ENCODE measurements around the gene SPIRE2. TPM values are rescaled to one million over a fixed set of nuclear protein-coding genes. Genes with fewer than 3 reads are reported as not detected.

The SPIRE2 gene
- total and polyA plus RNA-seq, 2 of the 13 experiments (the other 11 are each of a cell fraction or from before 2014, with no cell fraction given): 13.3 to 37.5 TPM

GRCh38 chr16:89779909-89780305 is 48.4 kb upstream of the SPIRE2 start:
- WGBS (ENCODE audit: low lambda C conversion rate): 98% methylated on average over 6 of the region's 6 CpGs
- no peak overlapping the region for H3K9ac ChIP-seq (ENCODE audit: insufficient read depth, low read depth, low read length)

More at GRCh38 chr16:89779909-89780305, 48.4 kb upstream of the SPIRE2 start:
- no peaks in the 10 kb centered on the region for H3K27me3 ChIP-seq (ENCODE audit: control insufficient read depth in 1 of 2, insufficient read depth in 2 of 2, low read length in 2 of 2)
- no peak for ATAC-seq
- BruUV-seq (replicated peaks): no TSS peak
- intact Hi-C loops (cut with micrococcal nuclease; ENCODE audit: unreplicated experiment) (no loop called here), in situ Hi-C loops (cut with HindIII; ENCODE audit: extremely low pct_ligation_motif_present, low pct_unique_long_range_greater_than_20kb) (loop anchor here (5.0 kb wide), 1 partner anchor 73 kb away; no protein-coding TSS in a partner anchor)
- DNase-seq (ENCODE audit: low spot score): no peak
- no peaks in the 10 kb centered on the region for H3K9me3 ChIP-seq (ENCODE audit: low read length)
- no peak for FAIRE-seq
- no peaks in the 10 kb centered on the region for H3K4me1 ChIP-seq (ENCODE audit: insufficient read depth, low read length)
- H3K36me3 ChIP-seq (replicated peaks in 1 of 2; ENCODE audit: control insufficient read depth in 1 of 2, insufficient read depth in 2 of 2, low read length in 2 of 2): peaks cover 46 to 67% of the 10 kb centered on the region in 2 experiments
- H3K4me3 ChIP-seq (replicated peaks in 1 of 3; ENCODE audit: insufficient read depth in 1 of 3, low read depth in 2 of 3, low read length in 3 of 3): no peak overlapping the region
- H2AFZ ChIP-seq (ENCODE audit: low read length): no peak overlapping the region
- no peak overlapping the region for H3K27ac ChIP-seq (ENCODE audit: extremely low read length, insufficient read depth, low read length)
- ChIA-PET POLR2A (no interaction called here), CTCF (ENCODE audit: low intra/inter-chr PET ratio, low total read pairs) (no interaction called here)
- H3K79me2 ChIP-seq (ENCODE audit: insufficient read depth, low read length): no peaks in the 10 kb centered on the region
- TF ChIP-seq NFIC (IDR thresholded peaks at IDR 0.05; ENCODE audit: low read length) (no peak), ZNF350 (CRISPR knock-in tag; IDR thresholded peaks at IDR 0.05; ENCODE audit: borderline replicate concordance, low read depth) (no peak), SAFB2 (CRISPR knock-in tag; IDR thresholded peaks at IDR 0.05; ENCODE audit: borderline replicate concordance, low read depth) (no peak), ZFP36 (IDR thresholded peaks at IDR 0.05; ENCODE audit: borderline replicate concordance, low read depth, low read length, partially characterized antibody) (no peak), AHDC1 (CRISPR knock-in tag; IDR thresholded peaks at IDR 0.05; ENCODE audit: borderline replicate concordance) (no peak), MEF2D (CRISPR knock-in tag; IDR thresholded peaks at IDR 0.05) (no peak), ERF (CRISPR knock-in tag; IDR thresholded peaks at IDR 0.05) (no peak), PHB2 (IDR thresholded peaks at IDR 0.05; ENCODE audit: partially characterized antibody) (no peak), EHMT2 (IDR thresholded peaks at IDR 0.05; ENCODE audit: borderline replicate concordance, low read depth, low read length) (no peak), TAF15 (IDR thresholded peaks at IDR 0.05; ENCODE audit: low read depth, low read length, poor library complexity, severe bottlenecking) (no peak), ETV5 (CRISPR knock-in tag; IDR thresholded peaks at IDR 0.05; ENCODE audit: borderline replicate concordance) (no peak), ARID5B (CRISPR knock-in tag; IDR thresholded peaks at IDR 0.05) (no peak)
- H4K20me1 ChIP-seq (ENCODE audit: insufficient read depth, low read length): no peaks in the 10 kb centered on the region
- H3K4me2 ChIP-seq (ENCODE audit: low read depth, low read length): no peak overlapping the region

Measured in HepG2 (cell line).